NCI-H82 (cell line): ENCODE data around the gene ENPP7.
"Not testable (repeated sequence)": the region's sequence is repeated elsewhere in the genome, so short reads cannot be mapped to it uniquely, and the experiment has no call there.

Source experiments
- DNase-seq: peaks from one replicate; lab custom pipeline; 2025; lab: John Stamatoyannopoulos, UW

Gene ENPP7

GRCh38 chr17:79749958-79750357, 19.2 kb downstream of the ENPP7 start:
- DNase-seq: no peak

GRCh38 chr17:79750650-79751545, 20.2 kb downstream of the ENPP7 start:
- no peak for DNase-seq

- DNase-seq: no peak
Observed at GRCh38 chr17:79752175-79752574, 21.4 kb downstream of the ENPP7 start.

GRCh38 chr17:79754370-79754769, 23.6 kb downstream of the ENPP7 start:
- DNase-seq: no peak

- not testable (repeated sequence) for DNase-seq
Observed at GRCh38 chr17:79754903-79755302, 24.2 kb downstream of the ENPP7 start.

GRCh38 chr17:79755591-79755990, 24.8 kb downstream of the ENPP7 start:
- no peak for DNase-seq

- DNase-seq: no peak
Observed at GRCh38 chr17:79757140-79757745, 26.5 kb downstream of the ENPP7 start.

- DNase-seq: no peak
Observed at GRCh38 chr17:79758271-79758670, 27.5 kb downstream of the ENPP7 start.

GRCh38 chr17:79760197-79760906, 29.6 kb downstream of the ENPP7 start:
- no peak for DNase-seq

- no peak for DNase-seq
Observed at GRCh38 chr17:79761894-79762589, 31.3 kb downstream of the ENPP7 start.

GRCh38 chr17:79765708-79766107, 35.0 kb downstream of the ENPP7 start:
- no peak for DNase-seq

- no peak for DNase-seq
Observed at GRCh38 chr17:79769570-79770506, 39.1 kb downstream of the ENPP7 start.

GRCh38 chr17:79771276-79771675, 40.5 kb downstream of the ENPP7 start:
- DNase-seq: no peak

GRCh38 chr17:79772726-79773125, 42.0 kb downstream of the ENPP7 start:
- DNase-seq: not testable (repeated sequence)

- DNase-seq: no peak
Observed at GRCh38 chr17:79774561-79774975, 43.8 kb downstream of the ENPP7 start.

- no peak for DNase-seq
Observed at GRCh38 chr17:79775632-79776031, 44.9 kb downstream of the ENPP7 start.

GRCh38 chr17:79776376-79777119, 45.8 kb downstream of the ENPP7 start:
- peak; percentile 24 for DNase-seq

- DNase-seq: peak; percentile 79
Observed at GRCh38 chr17:79777120-79777893, 46.6 kb downstream of the ENPP7 start.

- DNase-seq: peak; percentile 79
Observed at GRCh38 chr17:79777894-79778503, 47.3 kb downstream of the ENPP7 start, which contains the start of gene CBX2. Gene CBX2 (plus strand): TSS chr17:79778148. CDS start chr17:79778236, 88 bp downstream.
